ENCODE data around the gene DNAH3. TPM values are rescaled to one million over a fixed set of nuclear protein-coding genes. Genes with fewer than 3 reads are reported as not detected.
A peak's percentile ranks its signal among the peaks of the same experiment; 100 is the strongest.
"Not testable (repeated sequence)": the region's sequence is repeated elsewhere in the genome, so short reads cannot be mapped to it uniquely, and the experiment has no call there.

DNAH3 gene
- total RNA-seq, 1 donor from 2014 or later = 1.4 TPM

GRCh38 chr16:21125191-21125590 is 25.5 kb downstream of the DNAH3 start:
- DNase-seq (ENCODE audit: low spot score) = no peak

- no peak for DNase-seq (ENCODE audit: low spot score)
Observed at GRCh38 chr16:21120976-21121520, 29.6 kb downstream of the DNAH3 start.

- no peak for DNase-seq (ENCODE audit: low spot score)
Observed at GRCh38 chr16:21117567-21117966, 33.1 kb downstream of the DNAH3 start.

- DNase-seq (ENCODE audit: low spot score) = peak; percentile 4
Observed at GRCh38 chr16:21116148-21116693, 34.4 kb downstream of the DNAH3 start.

GRCh38 chr16:21115551-21115950 is 35.1 kb downstream of the DNAH3 start:
- not testable (repeated sequence) for DNase-seq (ENCODE audit: low spot score)

GRCh38 chr16:21103941-21104860 is 46.4 kb downstream of the DNAH3 start:
- peak; percentile 26 for DNase-seq (ENCODE audit: low spot score)

- DNase-seq (ENCODE audit: low spot score) = no peak
Observed at GRCh38 chr16:21101631-21102420, 48.8 kb downstream of the DNAH3 start.

- no peak for DNase-seq (ENCODE audit: low spot score)
Observed at GRCh38 chr16:21100447-21100846, 50.2 kb downstream of the DNAH3 start.

GRCh38 chr16:21097151-21097550 is 53.5 kb downstream of the DNAH3 start:
- DNase-seq (ENCODE audit: low spot score) = peak; percentile 6

GRCh38 chr16:21094719-21095118 is 55.9 kb downstream of the DNAH3 start:
- not testable (repeated sequence) for DNase-seq (ENCODE audit: low spot score)

GRCh38 chr16:21092951-21093350 is 57.7 kb downstream of the DNAH3 start:
- DNase-seq (ENCODE audit: low spot score) = no peak

- no peak for DNase-seq (ENCODE audit: low spot score)
Observed at GRCh38 chr16:21088646-21089538, 61.8 kb downstream of the DNAH3 start.

GRCh38 chr16:21088143-21088542 is 62.5 kb downstream of the DNAH3 start:
- no peak for DNase-seq (ENCODE audit: low spot score)

GRCh38 chr16:21084631-21085225 is 65.9 kb downstream of the DNAH3 start:
- no peak for DNase-seq (ENCODE audit: low spot score)

GRCh38 chr16:21083729-21084268 is 66.8 kb downstream of the DNAH3 start:
- peak; percentile 39 for DNase-seq (ENCODE audit: low spot score)

GRCh38 chr16:21081329-21081728 is 69.3 kb downstream of the DNAH3 start:
- DNase-seq (ENCODE audit: low spot score) = no peak

GRCh38 chr16:21078563-21078962 is 72.1 kb downstream of the DNAH3 start:
- DNase-seq (ENCODE audit: low spot score) = no peak

GRCh38 chr16:21076186-21076883 is 74.3 kb downstream of the DNAH3 start:
- no peak for DNase-seq (ENCODE audit: low spot score)

GRCh38 chr16:21075252-21075651 is 75.4 kb downstream of the DNAH3 start:
- DNase-seq (ENCODE audit: low spot score) = no peak

- DNase-seq (ENCODE audit: low spot score) = no peak
Observed at GRCh38 chr16:21072976-21073375, 77.7 kb downstream of the DNAH3 start.
